Mononuclear cell (primary cell): ENCODE measurements around the gene HTR3D. TPM values are rescaled to one million over a fixed set of nuclear protein-coding genes. Genes with fewer than 3 reads are reported as not detected.
"Not testable (repeated sequence)": the region's sequence is repeated elsewhere in the genome, so short reads cannot be mapped to it uniquely, and the experiment has no call there.

Source experiments
- H3K27me3 ChIP-seq: 2 replicates; pipeline ENCODE4 v1.6.0; 2011; ENCODE audit warnings: low read length, control low read depth; ENCODE audit not compliant: insufficient read depth
- H3K4me1 ChIP-seq: 2 replicates; pipeline ENCODE4 v1.5.1; 2011; ENCODE audit warnings: mild to moderate bottlenecking, low read length, control low read depth; ENCODE audit not compliant: insufficient read depth
- H3K4me3 ChIP-seq: 2 replicates; pipeline ENCODE4 v1.5.1; 2011; ENCODE audit warnings: mild to moderate bottlenecking, low read length, moderate library complexity
- H3K9me3 ChIP-seq: 2 replicates; pipeline ENCODE4 v1.5.1; 2011; ENCODE audit warnings: low read depth, mild to moderate bottlenecking, control low read depth, low read length
- total RNA-seq: library from RNA; depleted of rRNA; stranded (reverse); fragments of >200 nt; gene quantifications from one replicate; pipeline ENCODE4 v1.2.3, GENCODE V29; 2012

The HTR3D gene
- total RNA-seq, 1 donor: not detected

DNA sequence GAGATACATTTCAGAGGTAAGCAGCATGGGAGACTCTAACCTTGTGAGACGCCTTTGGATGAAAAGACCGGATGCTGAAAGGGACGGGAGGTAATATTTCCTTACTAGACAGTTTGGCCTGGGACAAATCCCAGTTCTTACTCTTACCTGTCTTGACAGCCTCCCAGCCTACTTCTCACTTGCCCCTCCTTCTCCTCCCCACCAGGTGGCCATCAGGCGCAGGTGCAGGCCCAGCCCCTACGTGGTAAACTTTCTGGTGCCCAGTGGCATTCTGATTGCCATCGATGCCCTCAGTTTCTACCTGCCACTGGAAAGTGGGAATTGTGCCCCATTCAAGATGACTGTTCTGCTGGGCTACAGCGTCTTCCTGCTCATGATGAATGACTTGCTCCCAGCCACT is 6.3 kb downstream of the HTR3D start:
- no peaks in the 10 kb centered on the region for H3K9me3 ChIP-seq
- H3K4me3 ChIP-seq: no peak overlapping the region
- H3K4me1 ChIP-seq: no peaks in the 10 kb centered on the region
- no peaks in the 10 kb centered on the region for H3K27me3 ChIP-seq

- H3K9me3 ChIP-seq, H3K4me1 ChIP-seq, H3K27me3 ChIP-seq, H3K4me3 ChIP-seq: not testable (repeated sequence)
Measured at GRCh38 chr3:184038307-184038706, 6.8 kb downstream of the HTR3D start.

DNA sequence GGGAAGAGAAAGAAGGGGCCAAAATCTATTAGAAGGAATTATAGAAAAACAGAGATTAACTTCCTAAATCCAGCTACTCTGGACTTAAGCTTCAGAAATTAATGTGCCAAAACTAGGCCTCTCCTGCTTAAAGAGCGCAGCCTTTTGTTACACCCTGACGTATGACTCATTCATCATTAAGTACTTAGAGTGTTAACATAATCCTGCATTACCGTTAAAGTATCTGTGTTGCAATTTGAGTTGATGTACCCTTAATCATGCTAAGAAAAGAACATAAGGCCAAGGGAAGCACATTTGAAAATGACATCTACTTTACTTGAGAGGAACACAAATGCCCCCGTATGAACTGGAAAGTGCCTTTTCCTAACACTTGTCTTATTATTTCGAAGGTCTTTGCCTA is 7.9 kb downstream of the HTR3D start:
- no peaks in the 10 kb centered on the region for H3K27me3 ChIP-seq
- no peaks in the 10 kb centered on the region for H3K4me1 ChIP-seq

GRCh38 chr3:184040010-184040409 is 8.5 kb downstream of the HTR3D start:
- Histone ChIP-seq H3K27me3 (no peaks in the 10 kb centered on the region), H3K4me1 (no peaks in the 10 kb centered on the region), H3K4me3 (no peak overlapping the region), H3K9me3 (no peaks in the 10 kb centered on the region)

More for the DNA sequence above, 7.9 kb downstream of the HTR3D start:
- H3K9me3 ChIP-seq: no peaks in the 10 kb centered on the region
- no peak overlapping the region for H3K4me3 ChIP-seq

DNA sequence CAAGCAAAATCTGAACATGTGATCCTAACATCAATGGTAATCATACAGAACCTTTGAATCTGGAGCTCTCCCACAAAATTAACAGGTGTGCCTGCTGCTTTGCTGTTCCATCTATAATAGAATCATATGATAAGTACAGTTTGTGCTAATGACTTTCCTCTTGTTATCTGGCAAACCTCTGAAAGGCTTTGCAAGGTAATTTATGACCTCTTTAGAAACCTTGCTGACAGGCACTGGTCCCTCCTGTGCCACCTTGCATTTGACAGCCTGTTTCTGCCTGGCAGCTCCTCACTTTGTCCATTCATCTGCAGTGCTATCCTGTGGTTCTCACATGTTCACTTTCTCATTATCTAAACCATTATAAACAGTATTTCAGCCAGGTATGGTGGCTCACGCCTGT is 11.1 kb downstream of the HTR3D start:
- no peak overlapping the region for H3K4me3 ChIP-seq
- H3K27me3 ChIP-seq: no peaks in the 10 kb centered on the region
- H3K4me1 ChIP-seq: no peaks in the 10 kb centered on the region
- H3K9me3 ChIP-seq: no peaks in the 10 kb centered on the region

DNA sequence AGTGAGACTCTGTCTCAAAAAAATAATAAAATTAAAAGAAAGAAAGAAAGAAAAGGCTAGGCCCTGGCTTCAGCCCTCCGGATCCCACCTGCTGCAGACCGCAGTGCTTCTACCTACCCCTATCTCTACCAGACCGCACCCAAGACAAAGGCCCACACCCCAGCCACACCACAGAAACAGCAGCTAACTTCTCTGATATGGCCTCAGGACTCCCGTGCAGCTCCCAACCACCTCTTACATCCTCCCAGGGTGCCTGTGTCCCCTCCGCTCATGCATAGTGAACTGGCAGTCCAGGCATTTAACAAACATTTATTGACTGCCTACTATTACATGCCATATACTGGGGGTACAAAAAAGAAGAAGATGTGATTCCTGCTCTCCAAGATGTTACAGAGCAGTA is 14.5 kb downstream of the HTR3D start:
- H3K9me3 ChIP-seq: no peaks in the 10 kb centered on the region
- no peak overlapping the region for H3K4me3 ChIP-seq
- no peaks in the 10 kb centered on the region for H3K4me1 ChIP-seq
- no peaks in the 10 kb centered on the region for H3K27me3 ChIP-seq

DNA sequence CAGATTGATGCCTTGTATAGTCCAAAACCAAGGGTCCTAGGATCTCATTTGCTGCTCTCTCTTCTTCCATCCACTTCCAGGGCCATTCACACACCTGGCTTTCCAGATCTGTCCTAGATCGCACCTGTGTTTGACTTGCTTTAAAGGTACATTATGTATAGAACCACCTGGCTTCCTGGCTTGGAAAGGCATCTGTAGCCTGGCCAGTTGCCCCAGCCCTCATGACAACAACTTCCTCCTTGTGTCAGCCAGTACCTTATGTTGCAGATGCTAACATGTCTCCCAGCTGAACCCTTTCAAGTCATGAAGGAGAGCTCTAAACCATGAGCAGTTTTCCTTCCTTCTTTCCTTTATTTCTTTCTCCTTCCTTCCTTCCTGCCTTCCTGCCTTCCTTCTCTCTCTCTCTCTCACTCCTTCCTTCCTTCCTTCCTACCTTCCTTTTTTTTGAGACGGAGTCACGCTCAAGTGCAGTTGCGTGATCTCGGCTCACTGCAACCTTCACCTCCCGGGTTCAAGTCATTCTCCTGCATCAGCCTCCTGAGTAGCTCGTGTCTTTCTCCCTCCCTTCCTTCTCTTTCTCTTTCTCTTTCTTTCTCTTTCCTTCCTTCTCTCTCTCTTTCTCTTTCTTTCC is 18.8 kb downstream of the HTR3D start:
- Histone ChIP-seq H3K9me3 (no peaks in the 10 kb centered on the region), H3K4me1 (no peaks in the 10 kb centered on the region), H3K27me3 (no peaks in the 10 kb centered on the region), H3K4me3 (no peak overlapping the region)

GRCh38 chr3:184052767-184053166 is 21.2 kb downstream of the HTR3D start, which contains the start of gene HTR3C:
Gene HTR3C, plus strand, starts transcription at chr3:184053047. Its CDS starts 34 bp downstream, at chr3:184053081.
- Histone ChIP-seq H3K4me1 (no peaks in the 10 kb centered on the region), H3K9me3 (no peaks in the 10 kb centered on the region), H3K4me3 (no peak within 1 kb of the TSS), H3K27me3 (no peaks in the 10 kb centered on the region)

DNA sequence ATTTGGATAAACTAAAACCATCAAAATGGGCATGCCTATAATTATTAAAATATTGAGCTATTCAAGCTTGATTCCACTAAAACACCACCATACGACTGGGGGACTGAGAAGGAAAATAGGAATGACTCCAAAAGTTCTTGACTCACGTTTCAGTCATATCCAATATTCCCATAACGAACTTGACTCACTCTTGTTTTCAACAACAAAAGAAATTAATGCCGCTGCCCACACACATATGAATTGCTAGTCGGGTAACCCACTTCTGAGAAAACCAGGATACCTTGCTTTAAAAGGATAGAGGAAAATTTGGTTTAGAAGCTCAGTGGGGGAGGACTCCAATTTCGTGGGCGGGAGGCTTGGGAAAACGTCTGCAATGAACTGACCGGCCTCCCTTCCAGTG is 26.5 kb downstream of the HTR3D start:
- no peak overlapping the region for H3K4me3 ChIP-seq
- no peaks in the 10 kb centered on the region for H3K27me3 ChIP-seq
- H3K9me3 ChIP-seq: no peaks in the 10 kb centered on the region
- no peaks in the 10 kb centered on the region for H3K4me1 ChIP-seq

DNA sequence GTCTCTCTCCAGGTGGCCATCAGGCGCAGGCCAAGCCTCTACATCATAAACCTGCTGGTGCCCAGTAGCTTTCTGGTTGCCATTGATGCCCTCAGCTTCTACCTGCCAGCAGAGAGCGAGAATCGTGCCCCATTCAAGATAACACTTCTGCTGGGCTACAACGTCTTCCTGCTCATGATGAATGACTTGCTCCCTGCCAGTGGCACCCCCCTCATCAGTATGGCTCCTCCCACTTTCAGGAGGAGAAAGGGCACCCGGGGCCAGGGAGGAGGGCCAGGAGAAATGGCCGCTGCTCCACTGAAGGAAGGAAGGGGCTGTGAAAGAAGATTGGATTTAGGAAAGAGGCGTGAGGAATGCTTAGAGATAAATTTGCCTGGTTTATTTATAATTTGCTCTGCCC is 27.9 kb downstream of the HTR3D start:
- H3K4me3 ChIP-seq: no peak overlapping the region
- no peaks in the 10 kb centered on the region for H3K4me1 ChIP-seq
- no peaks in the 10 kb centered on the region for H3K27me3 ChIP-seq
- no peaks in the 10 kb centered on the region for H3K9me3 ChIP-seq

- Histone ChIP-seq H3K27me3 (no peaks in the 10 kb centered on the region), H3K9me3 (no peaks in the 10 kb centered on the region), H3K4me1 (no peaks in the 10 kb centered on the region), H3K4me3 (no peak overlapping the region)
Measured at GRCh38 chr3:184062637-184063036, 31.1 kb downstream of the HTR3D start.

- H3K4me3 ChIP-seq: no peak overlapping the region
Measured at GRCh38 chr3:184066211-184066610, 34.7 kb downstream of the HTR3D start.

DNA sequence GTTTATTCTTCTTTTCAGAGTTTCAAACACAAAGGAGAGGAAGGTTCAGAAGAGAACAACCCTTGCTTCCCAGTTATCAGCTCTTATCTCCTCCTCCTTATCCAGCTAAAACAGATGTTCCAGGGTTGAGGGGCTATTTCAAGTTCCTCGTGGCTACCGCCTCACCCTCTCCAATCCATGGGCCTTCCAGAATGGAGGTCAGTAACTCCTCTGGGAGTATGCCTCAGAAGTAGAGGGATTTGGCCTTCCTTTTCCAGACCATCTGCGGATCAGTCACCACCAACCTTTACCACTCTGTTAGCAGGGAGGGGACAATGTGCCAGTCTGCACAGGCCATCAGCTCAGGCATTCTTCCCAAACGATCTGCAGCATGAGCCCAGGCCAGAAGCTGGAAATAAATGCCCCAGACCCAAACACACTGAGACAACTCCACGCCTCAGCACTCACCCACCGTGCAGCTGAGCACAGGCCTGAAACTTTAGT is 36.1 kb downstream of the HTR3D start:
- H3K4me1 ChIP-seq: no peaks in the 10 kb centered on the region
- H3K9me3 ChIP-seq: peaks cover 8% of the 10 kb centered on the region
- peaks cover 3% of the 10 kb centered on the region for H3K27me3 ChIP-seq
- H3K4me3 ChIP-seq: no peak overlapping the region

More at GRCh38 chr3:184066211-184066610, 34.7 kb downstream of the HTR3D start:
- no peaks in the 10 kb centered on the region for H3K4me1 ChIP-seq
- peaks cover 6% of the 10 kb centered on the region for H3K9me3 ChIP-seq
- peaks cover 3% of the 10 kb centered on the region for H3K27me3 ChIP-seq

GRCh38 chr3:184068344-184068743 is 36.8 kb downstream of the HTR3D start:
- Histone ChIP-seq H3K27me3 (peaks cover 3% of the 10 kb centered on the region), H3K4me1 (no peaks in the 10 kb centered on the region), H3K4me3 (no peak overlapping the region), H3K9me3 (peaks cover 8% of the 10 kb centered on the region)

GRCh38 chr3:184071142-184071541 is 39.6 kb downstream of the HTR3D start:
- not testable (repeated sequence) for H3K4me3 ChIP-seq

GRCh38 chr3:184073621-184074020 is 42.1 kb downstream of the HTR3D start:
- Histone ChIP-seq H3K9me3 (peaks cover 8% of the 10 kb centered on the region), H3K4me3 (no peak overlapping the region), H3K27me3 (peaks cover 3% of the 10 kb centered on the region), H3K4me1 (no peaks in the 10 kb centered on the region)

More at GRCh38 chr3:184071142-184071541, 39.6 kb downstream of the HTR3D start:
- H3K27me3 ChIP-seq, H3K4me1 ChIP-seq, H3K9me3 ChIP-seq: not testable (repeated sequence)
